Heart left ventricle (tissue), 16 donors: Measurements from ENCODE around the gene FLG2. TPM values are rescaled to one million over a fixed set of nuclear protein-coding genes. Genes with fewer than 3 reads are reported as not detected.

Source experiments
- ATAC-seq, 4 donors: fragments of 200-7000 bp; cut with Tn5 transposase; one replicate each; pipeline ENCODE4 v1.9.1; 2020 to 2022; ENCODE audit warnings: moderate library complexity in 4 of 4, mild to moderate bottlenecking in 3 of 4, moderate number of reproducible peaks in 1 of 4
- DNase-seq, 5 donors: peaks; one replicate each; pipeline ENCODE4 v3.0.0-alpha.2; 2020
- H3K27ac ChIP-seq, 12 donors: fragments of 200-600 bp; sonication (generic) in 4 of 12; one replicate each; pipeline versions ENCODE4 v1.5.0 to v1.8.0; 2016 to 2022; ENCODE audit warnings: mild to moderate bottlenecking in 2 of 12
- H3K27me3 ChIP-seq, 9 donors: fragments of 200-600 bp; sonication (generic) in 2 of 9; one replicate each; pipeline versions ENCODE4 v1.5.1 to v1.8.0; 2016 to 2022; ENCODE audit warnings: mild to moderate bottlenecking in 3 of 9
- H3K36me3 ChIP-seq, 9 donors: fragments of 200-600 bp; sonication (generic) in 2 of 9; one replicate each; pipeline versions ENCODE4 v1.5.0 to v1.8.0; 2018 to 2022; ENCODE audit warnings: mild to moderate bottlenecking in 2 of 9
- H3K4me1 ChIP-seq, 12 donors: fragments of 200-600 bp; sonication (generic) in 4 of 12; one replicate each; pipeline versions ENCODE4 v1.5.0 to v1.8.0; 2016 to 2022; ENCODE audit warnings: mild to moderate bottlenecking in 3 of 12
- H3K4me3 ChIP-seq, 12 donors: fragments of 200-600 bp; sonication (generic) in 4 of 12; one replicate each; pipeline versions ENCODE4 v1.5.0 to v1.8.0; 2017 to 2022; ENCODE audit warnings: mild to moderate bottlenecking in 9 of 12, moderate library complexity in 4 of 12
- H3K9me3 ChIP-seq, 12 donors: fragments of 200-600 bp; sonication (generic) in 4 of 12; one replicate each; pipeline versions ENCODE4 v1.5.0 to v1.8.0; 2016 to 2022; ENCODE audit warnings: mild to moderate bottlenecking in 1 of 12
- POLR2A ChIP-seq, 2 donors: fragments of 450-650 bp; IDR thresholded peaks; one replicate each; pipeline ENCODE4 v1.6.1; 2017; ENCODE audit warnings: antibody characterized with exemption in 2 of 2, mild to moderate bottlenecking in 2 of 2, moderate library complexity in 2 of 2
- WGBS, 4 donors: extraction: QIAGEN DNeasy Blood & Tissue Kit in 2 of 4; methylation state at CpG; one replicate each; pipeline versions ENCODE4 v1.1.5 to v1.1.7; 2013 to 2018; 5-methylcytosine and 5-hydroxymethylcytosine counted together
- intact Hi-C, 10 donors: fragments of 100-400 bp; cut with DNase I; formaldehyde crosslinking; loops; one replicate each; pipeline versions ENCODE4 v1.11.1 to v1.14.2; 2022
- long read RNA-seq, 3 donors: library from polyadenylated mRNA; unstranded; transcript quantifications; one replicate each; pipeline ENCODE4 v2.0.0, GENCODE V29; 2020 to 2021
- polyA plus RNA-seq, 2 donors: library from polyadenylated mRNA; stranded (reverse); fragments of 200-250 nt; gene quantifications; one replicate each; pipeline ENCODE4 v1.2.3, GENCODE V29; 2013
- total RNA-seq, 9 donors: library from RNA; depleted of rRNA in 2 of 9; stranded (reverse); fragments of >200 nt in 2 of 9; fragmentation: NEBNext Ultra II Directional in 3 of 9; extraction: Animal tissue kit (Norgen Biotek cat#: 25700) in 3 of 9; gene quantifications; one replicate each; pipeline versions ENCODE4 v1.1.0 to v1.2.4, GENCODE V29; 2016 to 2023
- TF ChIP-seq, protein P1 (sequence below), 12 donors: fragments of 200-600 bp; sonication (generic) in 4 of 12; IDR thresholded peaks; one replicate each; pipeline versions ENCODE4 v1.5.0 to v1.8.0; 2018 to 2022; ENCODE audit warnings: antibody characterized with exemption in 12 of 12, mild to moderate bottlenecking in 5 of 12
- donor health status: ischemic (EF 13 %, LVEDD 7.1; RV severe dilation, severe dysfunction).
- donor health status: healthy with polysubstance abuse.
- donor health status: DM: no; HTN: yes; CAD: no.
- donor health status: DM: no; HTN: no; CAD: no.
- donor health status: ischemic (EF 25% LVEDD 6.9; RV normal size, moderate dysfunction).
- donor health status: ischemic (EF 25% LVEDD 5.7; RV mildly dilated, moderate dysfunction).
- donor health status: healthy.
- donor health status: DM: yes; HTN: yes; CAD: no.
- donor health status: ischemic (EF 35%, LVEDD 5.7; RV mildly dilated, moderate dysfunction).
- donor health status: nonischemic (EF 11% LVEDD 7.7; RV severe dilation, severe dysfunction).
- donor health status: DM: yes; HTN: yes; CAD: no.
- donor health status: PGD.
- donor health status: ischemic (EF 29% LVEDD 5.4; RV normal size, mild dysfunction).
- donor health status: nonischemic (EF 23%, LVEDD 6.1; RV moderate dilation, normal function).

Gene FLG2
- total RNA-seq (not detected), polyA plus RNA-seq (not detected)
- long read RNA-seq, donor 1 = 0 reads
- long read RNA-seq, donor 2 = 0 reads
- long read RNA-seq, donor 3 = 0 reads

DNA sequence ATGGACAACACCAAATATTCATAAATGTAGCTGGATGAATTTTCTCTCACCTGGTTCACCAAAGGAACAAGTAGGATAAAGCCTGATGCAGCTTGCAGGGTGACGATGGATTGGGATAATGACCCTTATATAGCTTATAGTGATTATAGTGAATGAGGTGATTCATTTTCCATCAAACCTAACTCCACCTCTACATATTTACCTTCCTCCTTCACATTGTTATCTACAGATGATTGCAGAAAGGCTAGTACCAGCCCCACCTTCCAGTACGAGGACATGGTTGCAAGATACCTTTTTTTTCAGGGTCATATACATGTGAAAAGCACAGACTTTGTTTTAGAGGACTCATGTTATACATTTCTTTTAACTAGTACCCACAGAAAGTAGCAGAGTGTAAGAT, at the start of gene FLG2:
TSS of gene FLG2 (minus strand) at position 101 of the 400 bp plus-strand sequence. CDS start 1,122 bp downstream, outside the sequence.
- no peak within 1 kb of the TSS for H3K27ac ChIP-seq
- WGBS, 4 donors = 67 to 86% (median 79%) methylated on average over 2 of the region's 2 CpGs
- H3K4me3 ChIP-seq = no peak within 1 kb of the TSS
- no peak for ATAC-seq
- DNase-seq = no peak
- intact Hi-C loops = loop anchor here in 1 of 10 donors (10.0 kb wide), 1 partner anchor 55 kb away; the partner anchor contains the start of gene CRNN
- H3K9me3 ChIP-seq = no peaks in the 10 kb centered on the region
- H3K27me3 ChIP-seq = no peaks in the 10 kb centered on the region
- no peaks in the 10 kb centered on the region for H3K36me3 ChIP-seq
- TF ChIP-seq POLR2A (IDR thresholded peaks at IDR 0.05) = no peak
- TF ChIP-seq, protein P1, sequence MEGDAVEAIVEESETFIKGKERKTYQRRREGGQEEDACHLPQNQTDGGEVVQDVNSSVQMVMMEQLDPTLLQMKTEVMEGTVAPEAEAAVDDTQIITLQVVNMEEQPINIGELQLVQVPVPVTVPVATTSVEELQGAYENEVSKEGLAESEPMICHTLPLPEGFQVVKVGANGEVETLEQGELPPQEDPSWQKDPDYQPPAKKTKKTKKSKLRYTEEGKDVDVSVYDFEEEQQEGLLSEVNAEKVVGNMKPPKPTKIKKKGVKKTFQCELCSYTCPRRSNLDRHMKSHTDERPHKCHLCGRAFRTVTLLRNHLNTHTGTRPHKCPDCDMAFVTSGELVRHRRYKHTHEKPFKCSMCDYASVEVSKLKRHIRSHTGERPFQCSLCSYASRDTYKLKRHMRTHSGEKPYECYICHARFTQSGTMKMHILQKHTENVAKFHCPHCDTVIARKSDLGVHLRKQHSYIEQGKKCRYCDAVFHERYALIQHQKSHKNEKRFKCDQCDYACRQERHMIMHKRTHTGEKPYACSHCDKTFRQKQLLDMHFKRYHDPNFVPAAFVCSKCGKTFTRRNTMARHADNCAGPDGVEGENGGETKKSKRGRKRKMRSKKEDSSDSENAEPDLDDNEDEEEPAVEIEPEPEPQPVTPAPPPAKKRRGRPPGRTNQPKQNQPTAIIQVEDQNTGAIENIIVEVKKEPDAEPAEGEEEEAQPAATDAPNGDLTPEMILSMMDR (IDR thresholded peaks at IDR 0.05) = no peak
- no peaks in the 10 kb centered on the region for H3K4me1 ChIP-seq

DNA sequence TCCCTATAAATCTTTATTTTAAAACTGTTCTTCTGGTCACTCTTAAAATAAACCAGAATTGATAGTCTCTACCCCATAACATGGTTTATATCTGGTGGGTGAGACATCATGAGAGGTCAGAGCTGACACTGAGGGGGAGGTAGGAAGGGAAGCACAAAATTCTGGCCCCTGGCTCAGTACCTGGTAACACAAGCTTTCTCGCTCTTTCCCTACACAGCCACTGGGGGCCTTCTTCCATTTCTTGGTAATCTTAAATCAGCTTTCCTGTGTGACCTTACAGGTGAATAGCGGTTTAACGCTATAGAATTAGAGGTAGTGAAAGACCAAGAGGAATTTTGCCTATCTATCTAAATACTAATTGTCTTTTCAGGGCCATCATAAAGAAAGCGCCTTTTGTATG, 48.9 kb upstream of the FLG2 start:
- H3K36me3 ChIP-seq = no peaks in the 10 kb centered on the region
- no peak overlapping the region for H3K4me3 ChIP-seq
- no peak for ATAC-seq
- intact Hi-C loops = no loop called here
- 87 to 95% (median 89%) methylated on average over 4 of the region's 4 CpGs for WGBS, 4 donors
- no peaks in the 10 kb centered on the region for H3K9me3 ChIP-seq
- no peaks in the 10 kb centered on the region for H3K4me1 ChIP-seq
- no peak overlapping the region for H3K27ac ChIP-seq
- no peak for DNase-seq
- TF ChIP-seq, protein P1 (IDR thresholded peaks at IDR 0.05) = no peak
- TF ChIP-seq POLR2A (IDR thresholded peaks at IDR 0.05) = no peak
- peaks cover 0 to 4% (median 0%) of the 10 kb centered on the region in 9 donors for H3K27me3 ChIP-seq

DNA sequence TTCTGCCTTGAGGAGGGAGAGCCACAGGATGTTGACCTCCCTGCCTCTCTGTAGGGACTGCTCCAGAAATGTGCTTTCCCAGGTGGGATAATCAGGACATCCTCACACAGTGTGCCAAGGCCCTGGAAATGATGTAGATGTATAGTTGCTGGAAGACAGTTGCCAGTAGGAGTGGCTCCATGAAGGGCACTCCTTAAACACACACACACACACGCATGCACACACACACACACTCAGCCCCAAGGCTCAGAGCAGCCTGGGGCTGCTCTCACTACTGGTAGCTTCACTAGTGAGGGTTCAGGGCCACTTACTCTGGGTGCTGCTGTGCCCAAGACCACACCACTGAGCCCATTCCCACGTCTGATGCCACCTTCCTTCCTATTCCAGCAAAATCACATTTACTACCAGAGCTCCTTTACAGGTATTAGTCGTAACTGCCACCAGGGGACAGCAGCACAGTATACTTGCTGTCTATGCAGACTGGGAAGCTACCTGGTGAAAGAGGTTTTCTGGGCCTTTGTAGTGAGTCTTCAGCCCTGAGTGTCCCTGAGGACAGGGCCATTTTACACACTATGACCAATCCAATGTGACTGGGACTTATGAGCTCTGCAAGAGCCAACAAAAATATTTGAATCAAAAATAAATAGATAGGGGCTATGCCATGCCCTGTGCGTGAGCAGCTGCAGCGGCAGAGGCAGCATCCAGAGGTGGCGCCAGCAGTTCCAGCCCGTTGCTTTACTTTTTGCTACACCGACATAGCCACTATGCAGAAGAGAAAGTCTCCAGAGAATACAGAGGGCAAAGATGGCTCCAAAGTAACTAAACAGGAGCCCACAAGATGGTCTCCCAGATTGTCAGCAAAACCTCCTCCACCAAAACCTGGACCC, 39.2 kb upstream of the FLG2 start:
- H3K27me3 ChIP-seq = peaks cover 0 to 8% (median 0%) of the 10 kb centered on the region in 9 donors
- no peaks in the 10 kb centered on the region for H3K36me3 ChIP-seq
- TF ChIP-seq, protein P1 (IDR thresholded peaks at IDR 0.05) = peak in 5 of 12 donors; percentile 12 to 27 (median 19)
- TF ChIP-seq POLR2A (IDR thresholded peaks at IDR 0.05) = no peak
- H3K27ac ChIP-seq = no peak overlapping the region
- no peaks in the 10 kb centered on the region for H3K4me1 ChIP-seq
- peak in 1 of 4 donors; percentile 20 for ATAC-seq
- no peaks in the 10 kb centered on the region for H3K9me3 ChIP-seq
- WGBS, 4 donors = 26 to 36% (median 34%) methylated on average over 7 to 8 of the region's 8 CpGs
- intact Hi-C loops = no loop called here
- no peak overlapping the region for H3K4me3 ChIP-seq
- DNase-seq = no peak

DNA sequence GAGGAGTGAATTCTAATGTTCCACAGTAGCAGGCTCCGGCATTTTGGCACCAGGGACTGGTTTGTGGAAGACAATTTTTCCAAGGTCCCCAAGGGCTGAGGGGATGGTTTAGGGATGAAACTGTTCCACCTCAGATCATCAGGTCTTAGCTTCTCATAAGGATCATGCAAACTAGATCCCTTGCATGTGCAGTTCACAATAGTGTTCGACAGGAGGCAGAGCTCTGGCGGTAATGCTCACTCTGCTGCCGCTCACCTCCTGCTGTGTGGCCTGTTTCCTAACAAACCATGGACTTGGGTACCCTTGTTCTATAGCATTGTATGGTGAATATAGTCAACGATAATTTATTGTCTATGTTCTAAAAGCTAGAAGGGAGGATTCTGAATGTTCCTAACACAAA, 37.7 kb upstream of the FLG2 start:
- WGBS, 4 donors = 59 to 78% (median 67%) methylated on average over 5 of the region's 5 CpGs
- H3K4me1 ChIP-seq = no peaks in the 10 kb centered on the region
- TF ChIP-seq POLR2A (IDR thresholded peaks at IDR 0.05) = no peak
- TF ChIP-seq, protein P1 (IDR thresholded peaks at IDR 0.05) = no peak

More for the DNA sequence above, 37.7 kb upstream of the FLG2 start:
- H3K36me3 ChIP-seq = no peaks in the 10 kb centered on the region
- H3K27ac ChIP-seq = no peak overlapping the region
- DNase-seq (no peak), ATAC-seq (no peak)
- H3K4me3 ChIP-seq = no peak overlapping the region
- intact Hi-C loops = no loop called here
- peaks cover 0 to 8% (median 0%) of the 10 kb centered on the region in 9 donors for H3K27me3 ChIP-seq
- no peaks in the 10 kb centered on the region for H3K9me3 ChIP-seq
